PC-3 (cell line): ENCODE data around the gene GBX2.

Experiments
- CTCF ChIP-seq: fragments of 300-600 bp; sonication (generic); conservative IDR thresholded peaks from 2 replicates; pipeline ENCODE4 v1.5.1; 2017; ENCODE audit warnings: antibody characterized with exemption, low read depth, mild to moderate bottlenecking, low read length
- EZH2 ChIP-seq: fragments of 300-600 bp; sonication (generic); IDR thresholded peaks from one replicate; pipeline ENCODE4 v1.6.1; 2017; ENCODE audit warnings: antibody characterized with exemption, mild to moderate bottlenecking, low read length; ENCODE audit not compliant: unreplicated experiment
- EZH2phosphoT487 ChIP-seq: fragments of 300-600 bp; sonication (generic); IDR thresholded peaks from 2 replicates; pipeline ENCODE4 v1.6.1; 2018; ENCODE audit warnings: mild to moderate bottlenecking, antibody characterized with exemption, low read length, borderline replicate concordance

- no peak for TF ChIP-seq CTCF
- TF ChIP-seq EZH2phosphoT487: no peak
- TF ChIP-seq EZH2: no peak
These were observed 9.0 kb downstream of the GBX2 start for GRCh38 chr2:236158969-236159777.
